Upper lobe of left lung (tissue), 6 donors: Measurements from ENCODE around the gene RNF41. TPM values are rescaled to one million over a fixed set of nuclear protein-coding genes. Genes with fewer than 3 reads are reported as not detected.
A peak's percentile ranks its signal among the peaks of the same experiment; 100 is the strongest.

Source experiments
- ATAC-seq, 2 donors: fragments of 200-7000 bp; cut with Tn5 transposase; one replicate each; pipeline ENCODE4 v1.9.1; 2022; ENCODE audit warnings: mild to moderate bottlenecking in 2 of 2, moderate library complexity in 2 of 2; ENCODE audit not compliant: low FRiP score in 2 of 2
- DNase-seq, 2 donors: peaks; one replicate each; pipeline ENCODE4 v3.0.0-alpha.2; 2019 to 2020
- H3K27ac ChIP-seq, 4 donors: fragments of 200-600 bp; sonication (generic); one replicate each; pipeline ENCODE4 v1.5.1; 2016 to 2019
- H3K27me3 ChIP-seq, 4 donors: fragments of 200-600 bp; sonication (generic); one replicate each; pipeline ENCODE4 v1.5.1; 2017 to 2019
- H3K36me3 ChIP-seq, 4 donors: fragments of 200-600 bp; sonication (generic); one replicate each; pipeline ENCODE4 v1.5.1; 2016 to 2019
- H3K4me1 ChIP-seq, 4 donors: fragments of 200-600 bp; sonication (generic); one replicate each; pipeline ENCODE4 v1.5.1; 2018 to 2019
- H3K4me3 ChIP-seq, 4 donors: fragments of 200-600 bp; sonication (generic); one replicate each; pipeline ENCODE4 v1.5.1; 2017 to 2019; ENCODE audit warnings: mild to moderate bottlenecking in 2 of 4, moderate library complexity in 1 of 4
- H3K9me3 ChIP-seq, 4 donors: fragments of 200-600 bp; sonication (generic); one replicate each; pipeline ENCODE4 v1.5.1; 2018 to 2019
- CTCF ChIP-seq, 6 experiments: fragments of 450-650 bp in 4 of 6; fragments of 200-600 bp in 2 of 6; sonication (generic) in 2 of 6; IDR thresholded peaks; one replicate each; pipeline ENCODE4 v1.5.1; 2016 to 2019; ENCODE audit warnings: antibody characterized with exemption in 6 of 6
- EP300 ChIP-seq, 4 donors: sonication (generic); formaldehyde crosslinking; IDR thresholded peaks; one replicate each; pipeline ENCODE4 v1.5.1; 2017; ENCODE audit warnings: antibody characterized with exemption in 4 of 4, control low read depth in 2 of 4
- POLR2A ChIP-seq, 4 donors: fragments of 450-650 bp; IDR thresholded peaks; one replicate each; pipeline ENCODE4 v1.5.1; 2016 to 2017; ENCODE audit warnings: antibody characterized with exemption in 4 of 4, mild to moderate bottlenecking in 2 of 4
- POLR2AphosphoS5 ChIP-seq, 2 donors: sonication (generic); formaldehyde crosslinking; IDR thresholded peaks; one replicate each; pipeline ENCODE4 v1.5.1; 2017; ENCODE audit warnings: antibody characterized with exemption in 2 of 2
- WGBS, 2 donors: methylation state at CpG; one replicate each; pipeline ENCODE4 v1.1.5; 2017 to 2018; 5-methylcytosine and 5-hydroxymethylcytosine counted together
- total RNA-seq, 6 donors: library from RNA; depleted of rRNA in 4 of 6; stranded (reverse); fragments of >200 nt in 4 of 6; gene quantifications; one replicate each; pipeline versions ENCODE4 v1.1.0 to v1.2.1, GENCODE V29; 2016 to 2021
- donor health status: DM: no; HTN: no; CAD: no; lungs with moderate emphysema.
- donor health status: DM: no; HTN: yes; CAD: no; lungs with severe emphysema.

RNF41 gene
- total RNA-seq, 6 donors from 2014 or later: 38.8 to 94.3 (median 62.1) TPM

GRCh38 chr12:56188778-56189098 is 33.0 kb downstream of the RNF41 start:
- DNase-seq: no peak
- peaks cover 19 to 31% (median 24%) of the 10 kb centered on the region in 4 donors for H3K4me1 ChIP-seq
- 2 to 4% methylated on average over 15 to 17 of the region's 17 CpGs for WGBS, 2 donors
- H3K27me3 ChIP-seq: no peaks in the 10 kb centered on the region
- peak overlapping the region; percentile 85 to 93 (median 90) for H3K27ac ChIP-seq
- H3K36me3 ChIP-seq: peaks cover 12 to 28% (median 25%) of the 10 kb centered on the region in 4 donors
- peak overlapping the region; percentile 86 to 98 (median 94) for H3K4me3 ChIP-seq
- ATAC-seq: no peak
- H3K9me3 ChIP-seq: no peaks in the 10 kb centered on the region
- TF ChIP-seq POLR2A (IDR thresholded peaks at IDR 0.05): no peak
- no peak for TF ChIP-seq EP300 (IDR thresholded peaks at IDR 0.05)

GRCh38 chr12:56188131-56188777 is 33.5 kb downstream of the RNF41 start:
- peaks cover 17 to 31% (median 24%) of the 10 kb centered on the region in 4 donors for H3K4me1 ChIP-seq
- no peaks in the 10 kb centered on the region for H3K9me3 ChIP-seq
- H3K4me3 ChIP-seq: peak overlapping the region; percentile 86 to 98 (median 94)
- ATAC-seq (no peak), DNase-seq (no peak)
- WGBS, 2 donors: 10% methylated on average over 10 of the region's 10 CpGs
- H3K27me3 ChIP-seq: no peaks in the 10 kb centered on the region
- peak overlapping the region; percentile 85 to 93 (median 90) for H3K27ac ChIP-seq
- TF ChIP-seq POLR2A (IDR thresholded peaks at IDR 0.05) (no peak), POLR2AphosphoS5 (IDR thresholded peaks at IDR 0.05) (no peak), EP300 (IDR thresholded peaks at IDR 0.05) (no peak), CTCF (IDR thresholded peaks at IDR 0.05) (no peak)
- peaks cover 13 to 33% (median 28%) of the 10 kb centered on the region in 4 donors for H3K36me3 ChIP-seq

- 41 to 46% methylated on average over 2 of the region's 2 CpGs for WGBS, 2 donors
- Histone ChIP-seq H3K36me3 (peaks cover 16 to 45% (median 38%) of the 10 kb centered on the region in 4 donors), H3K27me3 (no peaks in the 10 kb centered on the region), H3K4me3 (no peak overlapping the region), H3K4me1 (peaks cover 16 to 31% (median 23%) of the 10 kb centered on the region in 4 donors), H3K27ac (peak overlapping the region in 1 of 4 donors; percentile 90), H3K9me3 (no peaks in the 10 kb centered on the region)
- ATAC-seq: no peak
- no peak for DNase-seq
- TF ChIP-seq POLR2A (IDR thresholded peaks at IDR 0.05) (no peak), EP300 (IDR thresholded peaks at IDR 0.05) (no peak), CTCF (IDR thresholded peaks at IDR 0.05) (no peak), POLR2AphosphoS5 (IDR thresholded peaks at IDR 0.05) (no peak)
Observed at GRCh38 chr12:56186957-56187356, 34.8 kb downstream of the RNF41 start.

GRCh38 chr12:56178347-56178746 is 43.4 kb downstream of the RNF41 start:
- ATAC-seq (no peak), DNase-seq (no peak)
- H3K4me1 ChIP-seq: no peaks in the 10 kb centered on the region
- H3K27ac ChIP-seq: no peak overlapping the region
- H3K27me3 ChIP-seq: no peaks in the 10 kb centered on the region
- no peaks in the 10 kb centered on the region for H3K9me3 ChIP-seq
- no peak overlapping the region for H3K4me3 ChIP-seq
- H3K36me3 ChIP-seq: peaks cover 42 to 100% (median 86%) of the 10 kb centered on the region in 4 donors
- no peak for TF ChIP-seq CTCF (IDR thresholded peaks at IDR 0.05)
- TF ChIP-seq POLR2A (IDR thresholded peaks at IDR 0.05): no peak
- no peak for TF ChIP-seq EP300 (IDR thresholded peaks at IDR 0.05)
- TF ChIP-seq POLR2AphosphoS5 (IDR thresholded peaks at IDR 0.05): no peak
- WGBS, 2 donors: 93 to 96% methylated on average over 3 of the region's 3 CpGs

GRCh38 chr12:56172839-56173238 is 48.9 kb downstream of the RNF41 start:
- no peak overlapping the region for H3K4me3 ChIP-seq
- no peaks in the 10 kb centered on the region for H3K4me1 ChIP-seq
- H3K27me3 ChIP-seq: no peaks in the 10 kb centered on the region
- no peak for ATAC-seq
- no peaks in the 10 kb centered on the region for H3K9me3 ChIP-seq
- WGBS, 2 donors: 86 to 94% methylated on average over 7 of the region's 7 CpGs
- TF ChIP-seq CTCF (IDR thresholded peaks at IDR 0.05) (no peak), POLR2AphosphoS5 (IDR thresholded peaks at IDR 0.05) (no peak), POLR2A (IDR thresholded peaks at IDR 0.05) (no peak), EP300 (IDR thresholded peaks at IDR 0.05) (no peak)
- H3K27ac ChIP-seq: no peak overlapping the region
- no peak for DNase-seq
- peaks cover 59 to 100% (median 89%) of the 10 kb centered on the region in 4 donors for H3K36me3 ChIP-seq
